ENCODE measurements around the gene GALP. TPM values are rescaled to one million over a fixed set of nuclear protein-coding genes. Genes with fewer than 3 reads are reported as not detected.

Gene GALP
- total RNA-seq, 1 experiment from 2014 or later, result not detected

DNA sequence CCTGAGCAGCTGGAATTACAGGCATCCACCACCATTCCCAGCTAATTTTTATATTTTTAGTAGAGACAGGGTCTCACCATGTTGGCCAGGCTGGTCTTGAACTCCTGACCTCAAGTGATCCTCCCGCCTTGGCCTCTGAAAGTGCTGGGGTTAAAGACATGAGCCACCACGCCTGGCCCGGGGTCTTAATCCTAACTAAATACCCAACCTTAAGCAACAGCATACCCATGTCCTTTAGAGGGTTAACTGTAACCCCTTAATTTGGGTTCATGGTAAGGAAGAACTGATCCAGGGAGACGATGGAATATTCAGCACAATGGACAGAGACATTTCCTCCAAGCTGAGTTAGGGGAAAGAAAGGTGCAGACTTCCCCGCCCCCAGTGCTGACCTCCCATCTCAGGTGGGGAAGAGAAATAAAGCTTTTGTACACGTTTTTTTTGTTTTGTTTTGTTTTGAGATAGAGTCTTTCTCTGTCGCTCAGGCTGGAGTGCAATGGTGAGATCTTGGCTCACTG, 8.7 kb upstream of the GALP start:
- no peak overlapping the region for H2AFZ ChIP-seq (ENCODE audit: low read length)
- H4K5ac ChIP-seq (ENCODE audit: insufficient read length, low read depth, low read length), result no peak overlapping the region
- no peak overlapping the region for H3K9ac ChIP-seq (ENCODE audit: extremely low read depth, insufficient read length, low read length)
- Mint-ChIP-seq H3K4me1 (no peaks in the 10 kb centered on the region), H3K27ac (no peak overlapping the region), H3K36me3 (ENCODE audit: insufficient read depth in 1 of 3, low read depth in 3 of 3) (no peaks in the 10 kb centered on the region; a peak in 1 of 7 replicates), H3K9me3 (peaks cover 0 to 4% of the 10 kb centered on the region in 2 experiments; a peak in 1 of 5 replicates), H3K4me3 (no peak overlapping the region), H3K27me3 (ENCODE audit: low read depth) (peaks cover 4% of the 10 kb centered on the region; the same call in 1 of the 2 replicates)
- no peak overlapping the region for H2BK20ac ChIP-seq (ENCODE audit: low read depth, low read length, poor library complexity, severe bottlenecking)
- DNase-seq, result no peak
- H4K8ac ChIP-seq (replicated peaks; ENCODE audit: insufficient read length, low read depth, low read length), result no peak overlapping the region
- no peak overlapping the region for H3K14ac ChIP-seq (ENCODE audit: insufficient read depth, low read length)
- H3T11ph ChIP-seq (ENCODE audit: low read length), result no peak overlapping the region
- no peaks in the 10 kb centered on the region for H3K4me1 ChIP-seq (ENCODE audit: insufficient read depth, low read length)
- H3K79me1 ChIP-seq (ENCODE audit: insufficient read depth, low read depth, low read length, poor library complexity, severe bottlenecking), result no peaks in the 10 kb centered on the region
- H2BK12ac ChIP-seq (ENCODE audit: insufficient read length, low read depth, low read length), result no peak overlapping the region
- no peak overlapping the region for H2BK15ac ChIP-seq (ENCODE audit: low read depth, low read length)
- TF ChIP-seq, protein P1, sequence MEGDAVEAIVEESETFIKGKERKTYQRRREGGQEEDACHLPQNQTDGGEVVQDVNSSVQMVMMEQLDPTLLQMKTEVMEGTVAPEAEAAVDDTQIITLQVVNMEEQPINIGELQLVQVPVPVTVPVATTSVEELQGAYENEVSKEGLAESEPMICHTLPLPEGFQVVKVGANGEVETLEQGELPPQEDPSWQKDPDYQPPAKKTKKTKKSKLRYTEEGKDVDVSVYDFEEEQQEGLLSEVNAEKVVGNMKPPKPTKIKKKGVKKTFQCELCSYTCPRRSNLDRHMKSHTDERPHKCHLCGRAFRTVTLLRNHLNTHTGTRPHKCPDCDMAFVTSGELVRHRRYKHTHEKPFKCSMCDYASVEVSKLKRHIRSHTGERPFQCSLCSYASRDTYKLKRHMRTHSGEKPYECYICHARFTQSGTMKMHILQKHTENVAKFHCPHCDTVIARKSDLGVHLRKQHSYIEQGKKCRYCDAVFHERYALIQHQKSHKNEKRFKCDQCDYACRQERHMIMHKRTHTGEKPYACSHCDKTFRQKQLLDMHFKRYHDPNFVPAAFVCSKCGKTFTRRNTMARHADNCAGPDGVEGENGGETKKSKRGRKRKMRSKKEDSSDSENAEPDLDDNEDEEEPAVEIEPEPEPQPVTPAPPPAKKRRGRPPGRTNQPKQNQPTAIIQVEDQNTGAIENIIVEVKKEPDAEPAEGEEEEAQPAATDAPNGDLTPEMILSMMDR (conservative IDR thresholded peaks at IDR 0.05), result no peak
- no peak overlapping the region for H3K18ac ChIP-seq (ENCODE audit: insufficient read length, low read depth, low read length)
- H3K4ac ChIP-seq (ENCODE audit: low read depth, low read length), result no peak overlapping the region
- H2BK120ac ChIP-seq (ENCODE audit: low read depth, low read length, poor library complexity, severe bottlenecking), result no peak overlapping the region
- H2BK5ac ChIP-seq (ENCODE audit: insufficient read length, low read length), result no peak overlapping the region
- H3K27ac ChIP-seq (ENCODE audit: insufficient read length, low read depth, low read length), result no peak overlapping the region
- no peak overlapping the region for H3K56ac ChIP-seq (ENCODE audit: insufficient read length, low read depth, low read length)
- H3K27me3 ChIP-seq (ENCODE audit: insufficient read depth, low read length), result no peaks in the 10 kb centered on the region
- H3K23me2 ChIP-seq (ENCODE audit: insufficient read length, low read depth, low read length, poor library complexity, severe bottlenecking), result no peaks in the 10 kb centered on the region
- no peak overlapping the region for H3K23ac ChIP-seq (ENCODE audit: insufficient read length, low read depth, low read length)
- no CpG with 5 or more reads among the region's 7 CpGs for WGBS (ENCODE audit: extremely low coverage, insufficient read length, low lambda C conversion rate)
- no peaks in the 10 kb centered on the region for H4K20me1 ChIP-seq (ENCODE audit: control insufficient read depth, insufficient read depth, insufficient read length)
- H3K79me2 ChIP-seq (ENCODE audit: insufficient read depth, low read length), result no peaks in the 10 kb centered on the region
- no peak overlapping the region for H4K91ac ChIP-seq (ENCODE audit: insufficient read length, low read depth, low read length)
- H2AK5ac ChIP-seq (ENCODE audit: insufficient read length, low read length), result no peak overlapping the region
- no peaks in the 10 kb centered on the region for H3K9me3 ChIP-seq (ENCODE audit: control insufficient read depth, low read depth, low read length)
- no peak overlapping the region for H3K4me2 ChIP-seq (ENCODE audit: insufficient read depth, insufficient read length, low read length)

All from H9 (cell line).